Ovary (tissue), 9 donors: ENCODE measurements around the gene TAS2R60. TPM values are rescaled to one million over a fixed set of nuclear protein-coding genes. Genes with fewer than 3 reads are reported as not detected.

Experiments
- DNase-seq, 5 donors: peaks; one replicate each; pipeline ENCODE4 v3.0.0-alpha.2; 2019 to 2020
- H3K27ac ChIP-seq, 2 donors: fragments of 200-600 bp; one replicate each; pipeline versions ENCODE4 v1.5.1 to v1.8.0; 2019 to 2022
- H3K27me3 ChIP-seq: fragments of 200-600 bp; one replicate; pipeline ENCODE4 v1.8.0; 2022
- H3K36me3 ChIP-seq: fragments of 200-600 bp; sonication (generic); one replicate; pipeline ENCODE4 v1.5.1; 2019
- H3K4me1 ChIP-seq: one replicate; pipeline ENCODE4 v1.8.1; 2013; ENCODE audit warnings: mild to moderate bottlenecking, moderate library complexity; ENCODE audit not compliant: insufficient read depth
- H3K4me3 ChIP-seq: fragments of 200-600 bp; sonication (generic); one replicate; pipeline ENCODE4 v1.5.1; 2017
- H3K9me3 ChIP-seq, 2 donors: fragments of 200-600 bp in 1 of 2; sonication (generic) in 1 of 2; one replicate each; pipeline versions ENCODE4 v1.5.1 to v1.8.1; 2013 to 2019; ENCODE audit warnings: mild to moderate bottlenecking in 1 of 2, moderate library complexity in 1 of 2
- CTCF ChIP-seq, 3 donors: fragments of 450-650 bp in 2 of 3; fragments of 200-600 bp in 1 of 3; IDR thresholded peaks; one replicate each; pipeline versions ENCODE4 v1.5.1 to v1.8.0; 2016 to 2022; ENCODE audit warnings: antibody characterized with exemption in 3 of 3, mild to moderate bottlenecking in 1 of 3
- EP300 ChIP-seq: sonication (generic); formaldehyde crosslinking; IDR thresholded peaks from one replicate; pipeline ENCODE4 v1.6.1; 2017; ENCODE audit warnings: antibody characterized with exemption
- POLR2A ChIP-seq: fragments of 450-650 bp; IDR thresholded peaks from one replicate; pipeline ENCODE4 v1.6.1; 2017; ENCODE audit warnings: antibody characterized with exemption, mild to moderate bottlenecking, moderate library complexity
- WGBS, 3 donors: extraction: QIAGEN DNeasy Blood & Tissue Kit in 1 of 3; methylation state at CpG; one replicate each; pipeline versions ENCODE4 v1.1.5 to v1.1.7; 2013 to 2017; 5-methylcytosine and 5-hydroxymethylcytosine counted together
- intact Hi-C, 4 donors: fragments of 100-400 bp; cut with DNase I; formaldehyde crosslinking; loops; one replicate each; pipeline versions ENCODE4 v1.11.0 to v1.15.1; 2022 to 2023
- polyA plus RNA-seq, 2 donors: library from polyadenylated mRNA; stranded (reverse); fragments of 200-250 nt in 1 of 2; fragments of 350-450 nt in 1 of 2; fragmentation: Illumina TruSeq in 1 of 2; extraction: RNeasy Lipid Tissue Mini Kit (QIAGEN cat#74804) in 1 of 2; gene quantifications; one replicate each; pipeline ENCODE4 v1.2.3, GENCODE V29; 2013 to 2014
- total RNA-seq, 7 donors: library from RNA; depleted of rRNA in 2 of 7; stranded (reverse); fragments of >200 nt in 2 of 7; fragmentation: NEBNext Ultra II Directional in 3 of 7; extraction: Animal tissue kit (Norgen Biotek cat#: 25700) in 3 of 7; gene quantifications; one replicate each; pipeline versions ENCODE4 v1.1.0 to v1.2.4, GENCODE V29; 2016 to 2023
- donor health status: DM: no; HTN: no; CAD: no; lungs with moderate emphysema.
- donor health status: DM: no; HTN: no; CAD: no.
- donor health status: Bipolar disorder and iron deficiency.
- donor health status: DM: yes; HTN: yes; CAD: no.
- donor health status: DM: no; HTN: no; CAD: no.
- donor health status: DM: yes; HTN: yes; CAD: no.

The TAS2R60 gene
- total and polyA plus RNA-seq, 9 donors = 0.98 TPM; not detected in 8

GRCh38 chr7:143429770-143430698 is 13.2 kb upstream of the TAS2R60 start:
- H3K4me3 ChIP-seq = no peak overlapping the region
- no peaks in the 10 kb centered on the region for H3K36me3 ChIP-seq
- no peaks in the 10 kb centered on the region for H3K4me1 ChIP-seq
- no peaks in the 10 kb centered on the region for H3K27me3 ChIP-seq
- no peak for DNase-seq
- intact Hi-C loops = no loop called here
- no peak overlapping the region for H3K27ac ChIP-seq
- 71% methylated on average over 10 of the region's 10 CpGs for WGBS, 3 donors
- TF ChIP-seq CTCF (IDR thresholded peaks at IDR 0.05) = no peak
- TF ChIP-seq EP300 = no peak
- no peak for TF ChIP-seq POLR2A
- no peaks in the 10 kb centered on the region for H3K9me3 ChIP-seq

GRCh38 chr7:143431109-143431508 is 12.1 kb upstream of the TAS2R60 start:
- H3K27me3 ChIP-seq = no peaks in the 10 kb centered on the region
- no peaks in the 10 kb centered on the region for H3K4me1 ChIP-seq
- intact Hi-C loops = no loop called here
- WGBS, 3 donors = 40 to 82% (median 67%) methylated on average over 2 of the region's 2 CpGs
- no peak for DNase-seq
- H3K4me3 ChIP-seq = no peak overlapping the region
- H3K36me3 ChIP-seq = no peaks in the 10 kb centered on the region
- H3K9me3 ChIP-seq = no peaks in the 10 kb centered on the region
- no peak overlapping the region for H3K27ac ChIP-seq
- TF ChIP-seq CTCF (IDR thresholded peaks at IDR 0.05) = no peak
- no peak for TF ChIP-seq POLR2A
- TF ChIP-seq EP300 = no peak

- 87 to 90% (median 87%) methylated on average over 4 of the region's 4 CpGs for WGBS, 3 donors
- H3K27ac ChIP-seq = no peak overlapping the region
- no peak for DNase-seq
- no peaks in the 10 kb centered on the region for H3K9me3 ChIP-seq
- TF ChIP-seq POLR2A = no peak
- TF ChIP-seq EP300 = no peak
- no peak for TF ChIP-seq CTCF (IDR thresholded peaks at IDR 0.05)
- H3K4me3 ChIP-seq = no peak overlapping the region
- no peaks in the 10 kb centered on the region for H3K27me3 ChIP-seq
- intact Hi-C loops = no loop called here
- no peaks in the 10 kb centered on the region for H3K36me3 ChIP-seq
- no peaks in the 10 kb centered on the region for H3K4me1 ChIP-seq
These were observed 9.5 kb upstream of the TAS2R60 start for GRCh38 chr7:143433759-143434158.

- Histone ChIP-seq H3K4me1 (no peaks in the 10 kb centered on the region), H3K9me3 (no peaks in the 10 kb centered on the region), H3K36me3 (no peaks in the 10 kb centered on the region), H3K27ac (no peak overlapping the region), H3K4me3 (no peak overlapping the region), H3K27me3 (no peaks in the 10 kb centered on the region)
- intact Hi-C loops = no loop called here
- no peak for DNase-seq
- TF ChIP-seq CTCF (IDR thresholded peaks at IDR 0.05) (no peak), POLR2A (no peak), EP300 (no peak)
- 73 to 78% (median 73%) methylated on average over 9 of the region's 9 CpGs for WGBS, 3 donors
These were observed 8.6 kb upstream of the TAS2R60 start for GRCh38 chr7:143434660-143435059.
